ENCODE measurements around the gene ATP5F1C. TPM values are rescaled to one million over a fixed set of nuclear protein-coding genes. Genes with fewer than 3 reads are reported as not detected.

The ATP5F1C gene
- total RNA-seq, 6 experiments from 2014 or later: 177 to 376 (median 210) TPM

GRCh38 chr10:7750222-7750621 lies 37.8 kb upstream of the ATP5F1C start:
- no peak overlapping the region for H3K4me3 ChIP-seq
- H3K27me3 ChIP-seq: no peaks in the 10 kb centered on the region
- peaks cover 0 to 86% (median 41%) of the 10 kb centered on the region in 4 donors for H3K36me3 ChIP-seq
- no peak for DNase-seq
- no peak for TF ChIP-seq POLR2A (IDR thresholded peaks at IDR 0.05)
- TF ChIP-seq CTCF (IDR thresholded peaks at IDR 0.05): no peak
- no peaks in the 10 kb centered on the region for H3K9me3 ChIP-seq
- H3K27ac ChIP-seq: no peak overlapping the region
- 50% methylated on average over 2 of the region's 5 CpGs for WGBS (ENCODE audit: insufficient coverage, low coverage, low lambda C conversion rate, missing lambda C conversion rate)
- no peak for ATAC-seq
- intact Hi-C loops (cut with DNase I): no loop called here
- no peaks in the 10 kb centered on the region for H3K4me1 ChIP-seq

DNA sequence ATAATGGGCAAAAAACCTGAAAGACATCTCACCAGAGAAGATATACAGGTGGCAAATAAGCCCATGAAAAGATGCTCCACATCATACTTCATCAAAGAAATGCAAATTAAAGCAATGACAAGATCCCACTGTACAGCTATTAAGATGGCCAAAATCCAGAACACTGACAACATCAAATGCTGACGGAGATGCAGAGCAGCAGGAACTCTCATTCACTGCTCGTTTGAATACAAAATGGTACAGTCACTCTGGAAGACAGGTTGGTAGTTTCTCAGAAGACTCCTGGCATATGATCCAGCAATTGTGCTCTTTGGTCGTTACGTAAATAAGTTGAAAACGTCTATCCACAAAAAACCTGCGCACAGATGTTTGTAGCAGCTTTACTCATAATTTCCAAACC lies 35.7 kb upstream of the ATP5F1C start:
- Histone ChIP-seq H3K27ac (no peak overlapping the region), H3K4me3 (no peak overlapping the region), H3K9me3 (no peaks in the 10 kb centered on the region), H3K27me3 (no peaks in the 10 kb centered on the region), H3K36me3 (peaks cover 0 to 76% (median 33%) of the 10 kb centered on the region in 4 donors), H3K4me1 (no peaks in the 10 kb centered on the region)
- intact Hi-C loops (cut with DNase I): no loop called here
- DNase-seq (no peak), ATAC-seq (no peak)
- TF ChIP-seq POLR2A (IDR thresholded peaks at IDR 0.05) (no peak), CTCF (IDR thresholded peaks at IDR 0.05) (no peak)
- 86% methylated on average over 4 of the region's 6 CpGs for WGBS (ENCODE audit: insufficient coverage, low coverage, low lambda C conversion rate, missing lambda C conversion rate)

DNA sequence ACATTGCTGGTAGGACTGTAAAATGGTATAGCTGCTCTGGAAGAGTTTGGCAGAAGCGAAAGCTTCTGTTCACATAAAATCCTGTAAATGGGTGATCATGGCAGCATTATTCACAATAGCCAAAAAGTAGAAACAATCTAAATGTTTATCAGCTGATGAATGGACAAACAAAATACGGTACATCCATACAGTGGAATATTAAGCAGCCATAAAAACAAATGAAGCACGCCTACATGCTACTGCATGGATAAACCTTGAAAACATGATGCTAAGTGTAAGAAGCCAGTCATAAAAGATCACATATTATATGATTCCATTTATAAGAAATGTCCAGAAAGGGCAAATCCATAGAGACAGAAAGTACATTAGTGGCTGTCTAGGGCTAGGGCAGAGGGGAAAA lies 32.9 kb upstream of the ATP5F1C start:
- Histone ChIP-seq H3K27ac (no peak overlapping the region), H3K36me3 (peaks cover 0 to 74% (median 23%) of the 10 kb centered on the region in 4 donors), H3K9me3 (no peaks in the 10 kb centered on the region), H3K4me3 (no peak overlapping the region), H3K4me1 (no peaks in the 10 kb centered on the region), H3K27me3 (no peaks in the 10 kb centered on the region)
- intact Hi-C loops (cut with DNase I): no loop called here
- 96% methylated on average over 3 of the region's 3 CpGs for WGBS (ENCODE audit: insufficient coverage, low coverage, low lambda C conversion rate, missing lambda C conversion rate)
- DNase-seq: no peak
- ATAC-seq: no peak
- TF ChIP-seq CTCF (IDR thresholded peaks at IDR 0.05): no peak
- no peak for TF ChIP-seq POLR2A (IDR thresholded peaks at IDR 0.05)

DNA sequence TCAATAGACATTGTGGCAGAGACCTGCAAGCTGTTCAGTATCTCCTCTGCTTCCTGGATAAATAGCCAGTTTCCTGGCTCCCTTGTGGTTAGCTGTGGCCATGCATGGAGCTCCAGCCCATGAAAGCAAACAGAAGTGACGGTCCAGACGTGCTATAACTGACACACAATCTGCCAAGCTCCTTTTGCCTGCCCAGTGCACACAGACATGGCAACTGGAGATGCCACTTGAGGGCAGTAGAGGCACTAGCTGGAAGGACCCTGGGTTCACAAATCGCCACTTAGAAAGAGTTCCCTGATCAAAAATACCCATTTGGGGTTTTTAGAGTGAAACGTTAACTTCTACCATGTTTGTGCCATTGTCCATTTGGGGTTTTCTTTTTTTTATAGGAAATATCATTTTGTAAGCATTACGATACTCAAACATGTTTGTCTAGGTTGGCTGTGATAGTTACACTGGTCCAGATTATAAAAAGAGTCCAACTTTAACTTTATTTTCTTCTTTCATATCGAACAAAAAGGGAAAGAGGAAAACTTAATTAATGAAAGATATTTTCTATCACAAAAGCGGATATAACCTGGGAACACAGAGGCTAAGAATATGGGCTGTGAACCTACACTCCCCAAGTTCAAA lies 31.5 kb upstream of the ATP5F1C start:
- DNase-seq (peak in 2 of 3 donors; percentile 34 to 55), ATAC-seq (peak; percentile 84 to 96 (median 90))
- no peaks in the 10 kb centered on the region for H3K27me3 ChIP-seq
- no peaks in the 10 kb centered on the region for H3K9me3 ChIP-seq
- no peak overlapping the region for H3K27ac ChIP-seq
- WGBS (ENCODE audit: insufficient coverage, low coverage, low lambda C conversion rate, missing lambda C conversion rate): 31% methylated on average over 7 of the region's 7 CpGs
- intact Hi-C loops (cut with DNase I): no loop called here
- H3K4me3 ChIP-seq: no peak overlapping the region
- TF ChIP-seq POLR2A (IDR thresholded peaks at IDR 0.05) (no peak), CTCF (IDR thresholded peaks at IDR 0.05) (peak; percentile 44 to 72 (median 63))
- H3K4me1 ChIP-seq: no peaks in the 10 kb centered on the region
- H3K36me3 ChIP-seq: peaks cover 0 to 64% (median 19%) of the 10 kb centered on the region in 4 donors
